HEK293 (cell line): ENCODE measurements around the gene ERO1B.

Experiments
- CTCF ChIA-PET: fragments of 350-600 bp; formaldehyde crosslinking; extraction: SDS; loops from one replicate; lab custom pipeline; 2021; ENCODE audit warnings: antibody characterized with exemption; lab: Yijun Ruan, JAX
- POLR2A ChIA-PET: fragments of 300-600 bp; formaldehyde crosslinking; extraction: SDS; loops from one replicate; lab custom pipeline; 2020; ENCODE audit warnings: antibody characterized with exemption, inconsistent platforms; lab: Yijun Ruan, JAX
- H3K27ac ChIP-seq: fragments of 200-500 bp; sonication (Bioruptor generic); 2 replicates; pipeline ENCODE4 v1.5.1; 2014; ENCODE audit warnings: low read depth, low read length, control low read depth, inconsistent platforms; ENCODE audit errors: extremely low read depth
- H3K36me3 ChIP-seq, 2 experiments: fragments of 200-500 bp in 1 of 2; sonication (Bioruptor generic) in 1 of 2; 1 replicate in 1 of 2; 2 replicates in 1 of 2; pipeline ENCODE4 v1.5.1; 2014 to 2017; ENCODE audit warnings: inconsistent platforms in 2 of 2, low read length in 2 of 2; ENCODE audit not compliant: control insufficient read depth in 2 of 2, insufficient read depth in 1 of 2
- H3K4me1 ChIP-seq: fragments of 200-500 bp; sonication (Bioruptor generic); 2 replicates; pipeline ENCODE4 v1.5.1; 2014; ENCODE audit warnings: mild to moderate bottlenecking, low read length, inconsistent platforms; ENCODE audit not compliant: control insufficient read depth, insufficient read depth
- H3K4me3 ChIP-seq: 2 replicates; pipeline ENCODE4 v1.5.1; 2011; ENCODE audit warnings: low read depth, mild to moderate bottlenecking, control low read depth, low read length, moderate library complexity
- H3K9me3 ChIP-seq: fragments of 200-500 bp; sonication (Bioruptor generic); 2 replicates; pipeline ENCODE4 v1.5.1; 2014; ENCODE audit warnings: low read depth, low read length, inconsistent platforms; ENCODE audit not compliant: control insufficient read depth, insufficient read depth
- GLI4 ChIP-seq: fragments of 450-650 bp; formaldehyde crosslinking; IDR thresholded peaks from 2 replicates; pipeline ENCODE4 v1.5.1; 2016; ENCODE audit warnings: missing biosample characterization, missing genetic modification characterization
- KLF7 ChIP-seq: fragments of 450-650 bp; formaldehyde crosslinking; IDR thresholded peaks from 2 replicates; pipeline ENCODE4 v1.5.1; 2016; ENCODE audit warnings: missing biosample characterization, missing genetic modification characterization, borderline replicate concordance
- PRDM4 ChIP-seq: fragments of 450-650 bp; formaldehyde crosslinking; IDR thresholded peaks from 2 replicates; pipeline ENCODE4 v1.5.1; 2017; ENCODE audit warnings: missing biosample characterization, missing genetic modification characterization
- REPIN1 ChIP-seq: fragments of 450-650 bp; formaldehyde crosslinking; IDR thresholded peaks from 2 replicates; pipeline ENCODE4 v1.5.1; 2017; ENCODE audit warnings: missing biosample characterization, missing genetic modification characterization, low read depth
- ZNF133 ChIP-seq: fragments of 450-650 bp; formaldehyde crosslinking; IDR thresholded peaks from 2 replicates; pipeline ENCODE4 v1.5.1; 2016; ENCODE audit warnings: missing biosample characterization, missing genetic modification characterization
- ZNF140 ChIP-seq: fragments of 450-650 bp; formaldehyde crosslinking; IDR thresholded peaks from 2 replicates; pipeline ENCODE4 v1.5.1; 2016; ENCODE audit warnings: missing biosample characterization, missing genetic modification characterization
- ZNF274 ChIP-seq, 2 experiments: fragments of 200-500 bp in 1 of 2; fragments of 450-650 bp in 1 of 2; sonication (Bioruptor generic) in 1 of 2; formaldehyde crosslinking in 1 of 2; IDR thresholded peaks; 2 replicates each; pipeline versions ENCODE4 v1.5.1 to v1.6.1; 2014 to 2016; ENCODE audit warnings: borderline replicate concordance in 1 of 2, inconsistent platforms in 1 of 2, low read length in 1 of 2, missing biosample characterization in 1 of 2, missing genetic modification characterization in 1 of 2
- ZNF280D ChIP-seq: fragments of 450-650 bp; formaldehyde crosslinking; IDR thresholded peaks from 2 replicates; pipeline ENCODE4 v1.5.1; 2016; ENCODE audit warnings: missing biosample characterization, missing genetic modification characterization
- ZNF433 ChIP-seq: fragments of 450-650 bp; formaldehyde crosslinking; IDR thresholded peaks from 2 replicates; pipeline ENCODE4 v1.5.1; 2016; ENCODE audit warnings: missing biosample characterization, missing genetic modification characterization, low read depth
- ZNF521 ChIP-seq: fragments of 450-650 bp; formaldehyde crosslinking; IDR thresholded peaks from 2 replicates; pipeline ENCODE4 v1.5.1; 2017; ENCODE audit warnings: missing biosample characterization, mild to moderate bottlenecking, missing genetic modification characterization
- ZNF530 ChIP-seq: fragments of 450-650 bp; formaldehyde crosslinking; IDR thresholded peaks from 2 replicates; pipeline ENCODE4 v1.5.1; 2016; ENCODE audit warnings: low read depth, missing biosample characterization, missing genetic modification characterization
- ZSCAN16 ChIP-seq: fragments of 450-650 bp; formaldehyde crosslinking; IDR thresholded peaks from 2 replicates; pipeline ENCODE4 v1.5.1; 2016; ENCODE audit warnings: missing biosample characterization, missing genetic modification characterization
- ZSCAN23 ChIP-seq: fragments of 450-650 bp; formaldehyde crosslinking; IDR thresholded peaks from 2 replicates; pipeline ENCODE4 v1.5.1; 2016; ENCODE audit warnings: missing biosample characterization, missing genetic modification characterization
- ZSCAN30 ChIP-seq: fragments of 450-650 bp; IDR thresholded peaks from 2 replicates; pipeline ENCODE4 v1.5.1; 2018; ENCODE audit warnings: missing biosample characterization, mild to moderate bottlenecking, missing genetic modification characterization, moderate library complexity
- TF ChIP-seq, protein P1 (sequence below): fragments of 450-650 bp; formaldehyde crosslinking; IDR thresholded peaks from 2 replicates; pipeline ENCODE4 v1.5.0; 2017; ENCODE audit warnings: missing biosample characterization, missing genetic modification characterization, borderline replicate concordance
- TF ChIP-seq, protein P2 (sequence below): fragments of 450-650 bp; formaldehyde crosslinking; IDR thresholded peaks from 2 replicates; pipeline ENCODE4 v1.5.1; 2016; ENCODE audit warnings: missing biosample characterization, missing genetic modification characterization
- TF ChIP-seq, protein P3 (sequence below): fragments of 450-650 bp; IDR thresholded peaks from 2 replicates; pipeline ENCODE4 v1.5.1; 2018; ENCODE audit warnings: missing biosample characterization, mild to moderate bottlenecking, missing genetic modification characterization
- TF ChIP-seq, protein P4 (sequence below): fragments of 450-650 bp; formaldehyde crosslinking; IDR thresholded peaks from 2 replicates; pipeline ENCODE4 v1.5.1; 2016; ENCODE audit warnings: missing biosample characterization, missing genetic modification characterization

Gene ERO1B

GRCh38 chr1:236247286-236247685 is 34.5 kb downstream of the ERO1B start:
- no peaks in the 10 kb centered on the region for H3K9me3 ChIP-seq
- no peaks in the 10 kb centered on the region for H3K4me1 ChIP-seq
- ChIA-PET POLR2A (no interaction called here), CTCF (no interaction called here)
- H3K36me3 ChIP-seq, result peaks cover 0 to 12% of the 10 kb centered on the region in 2 experiments; a peak in 2 of 3 replicates
- no peak overlapping the region for H3K27ac ChIP-seq
- TF ChIP-seq, protein P1, sequence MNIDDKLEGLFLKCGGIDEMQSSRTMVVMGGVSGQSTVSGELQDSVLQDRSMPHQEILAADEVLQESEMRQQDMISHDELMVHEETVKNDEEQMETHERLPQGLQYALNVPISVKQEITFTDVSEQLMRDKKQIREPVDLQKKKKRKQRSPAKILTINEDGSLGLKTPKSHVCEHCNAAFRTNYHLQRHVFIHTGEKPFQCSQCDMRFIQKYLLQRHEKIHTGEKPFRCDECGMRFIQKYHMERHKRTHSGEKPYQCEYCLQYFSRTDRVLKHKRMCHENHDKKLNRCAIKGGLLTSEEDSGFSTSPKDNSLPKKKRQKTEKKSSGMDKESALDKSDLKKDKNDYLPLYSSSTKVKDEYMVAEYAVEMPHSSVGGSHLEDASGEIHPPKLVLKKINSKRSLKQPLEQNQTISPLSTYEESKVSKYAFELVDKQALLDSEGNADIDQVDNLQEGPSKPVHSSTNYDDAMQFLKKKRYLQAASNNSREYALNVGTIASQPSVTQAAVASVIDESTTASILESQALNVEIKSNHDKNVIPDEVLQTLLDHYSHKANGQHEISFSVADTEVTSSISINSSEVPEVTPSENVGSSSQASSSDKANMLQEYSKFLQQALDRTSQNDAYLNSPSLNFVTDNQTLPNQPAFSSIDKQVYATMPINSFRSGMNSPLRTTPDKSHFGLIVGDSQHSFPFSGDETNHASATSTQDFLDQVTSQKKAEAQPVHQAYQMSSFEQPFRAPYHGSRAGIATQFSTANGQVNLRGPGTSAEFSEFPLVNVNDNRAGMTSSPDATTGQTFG (tag by site-specific recombination), result no peak
- TF ChIP-seq GLI4 (no peak), ZNF140 (tag by site-specific recombination) (no peak), ZNF274 (IDR thresholded peaks at IDR 0.05; ENCODE audit: low read length) (no peak), ZNF274 (tag by site-specific recombination; IDR thresholded peaks at IDR 0.05; ENCODE audit: borderline replicate concordance) (no peak), ZSCAN16 (tag by site-specific recombination) (no peak), ZNF280D (tag by site-specific recombination) (no peak), ZSCAN30 (tag by site-specific recombination) (no peak), KLF7 (tag by site-specific recombination) (no peak), ZNF521 (tag by site-specific recombination) (no peak)
- TF ChIP-seq, protein P2, sequence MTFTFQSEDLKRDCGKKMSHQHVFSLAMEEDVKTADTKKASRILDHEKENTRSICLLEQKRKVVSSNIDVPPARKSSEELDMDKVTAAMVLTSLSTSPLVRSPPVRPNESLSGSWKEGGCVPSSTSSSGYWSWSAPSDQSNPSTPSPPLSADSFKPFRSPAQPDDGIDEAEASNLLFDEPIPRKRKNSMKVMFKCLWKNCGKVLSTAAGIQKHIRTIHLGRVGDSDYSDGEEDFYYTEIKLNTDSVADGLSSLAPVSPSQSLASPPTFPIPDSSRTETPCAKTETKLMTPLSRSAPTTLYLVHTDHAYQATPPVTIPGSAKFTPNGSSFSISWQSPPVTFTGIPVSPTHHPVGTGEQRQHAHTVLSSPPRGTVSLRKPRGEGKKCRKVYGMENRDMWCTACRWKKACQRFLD (tag by site-specific recombination), result no peak
- TF ChIP-seq, protein P3, sequence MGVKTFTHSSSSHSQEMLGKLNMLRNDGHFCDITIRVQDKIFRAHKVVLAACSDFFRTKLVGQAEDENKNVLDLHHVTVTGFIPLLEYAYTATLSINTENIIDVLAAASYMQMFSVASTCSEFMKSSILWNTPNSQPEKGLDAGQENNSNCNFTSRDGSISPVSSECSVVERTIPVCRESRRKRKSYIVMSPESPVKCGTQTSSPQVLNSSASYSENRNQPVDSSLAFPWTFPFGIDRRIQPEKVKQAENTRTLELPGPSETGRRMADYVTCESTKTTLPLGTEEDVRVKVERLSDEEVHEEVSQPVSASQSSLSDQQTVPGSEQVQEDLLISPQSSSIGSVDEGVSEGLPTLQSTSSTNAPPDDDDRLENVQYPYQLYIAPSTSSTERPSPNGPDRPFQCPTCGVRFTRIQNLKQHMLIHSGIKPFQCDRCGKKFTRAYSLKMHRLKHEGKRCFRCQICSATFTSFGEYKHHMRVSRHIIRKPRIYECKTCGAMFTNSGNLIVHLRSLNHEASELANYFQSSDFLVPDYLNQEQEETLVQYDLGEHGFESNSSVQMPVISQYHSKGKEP (tag by site-specific recombination), result no peak
- H3K4me3 ChIP-seq, result no peak overlapping the region

GRCh38 chr1:236242568-236242967 is 39.2 kb downstream of the ERO1B start:
- Histone ChIP-seq H3K36me3 (peaks cover 3 to 4% of the 10 kb centered on the region in 2 experiments; a peak in 2 of 3 replicates), H3K9me3 (no peaks in the 10 kb centered on the region), H3K27ac (no peak overlapping the region), H3K4me1 (no peaks in the 10 kb centered on the region), H3K4me3 (no peak overlapping the region)
- TF ChIP-seq ZNF530 (tag by site-specific recombination), result no peak
- TF ChIP-seq, protein P4, sequence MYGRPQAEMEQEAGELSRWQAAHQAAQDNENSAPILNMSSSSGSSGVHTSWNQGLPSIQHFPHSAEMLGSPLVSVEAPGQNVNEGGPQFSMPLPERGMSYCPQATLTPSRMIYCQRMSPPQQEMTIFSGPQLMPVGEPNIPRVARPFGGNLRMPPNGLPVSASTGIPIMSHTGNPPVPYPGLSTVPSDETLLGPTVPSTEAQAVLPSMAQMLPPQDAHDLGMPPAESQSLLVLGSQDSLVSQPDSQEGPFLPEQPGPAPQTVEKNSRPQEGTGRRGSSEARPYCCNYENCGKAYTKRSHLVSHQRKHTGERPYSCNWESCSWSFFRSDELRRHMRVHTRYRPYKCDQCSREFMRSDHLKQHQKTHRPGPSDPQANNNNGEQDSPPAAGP (tag by site-specific recombination), result no peak
- no peak for TF ChIP-seq ZNF433
- no peak for TF ChIP-seq REPIN1
- TF ChIP-seq ZSCAN23 (tag by site-specific recombination), result no peak
- no peak for TF ChIP-seq PRDM4 (tag by site-specific recombination)
- no peak for TF ChIP-seq ZNF133
- ChIA-PET POLR2A (no interaction called here), CTCF (interaction anchor here (1.5 kb wide), 1 partner anchor 247 kb away, joined by 3 read pairs; no protein-coding TSS in a partner anchor)
